AG10803 (cell line): ENCODE results near the gene SURF6.
"Not testable (repeated sequence)": the region's sequence is repeated elsewhere in the genome, so short reads cannot be mapped to it uniquely, and the experiment has no call there.

Experiments
- DNase-seq: peaks from one replicate; pipeline ENCODE4 v3.0.0; 2010; ENCODE audit warnings: low read depth
- H3K4me3 ChIP-seq: 2 replicates; pipeline ENCODE4 v1.5.1; 2011; ENCODE audit warnings: mild to moderate bottlenecking, low read length, control low read depth
- CTCF ChIP-seq: conservative IDR thresholded peaks from 2 replicates; pipeline ENCODE4 v1.5.1; 2011; ENCODE audit warnings: mild to moderate bottlenecking, low read length, control low read depth, inconsistent platforms

Gene SURF6

DNA sequence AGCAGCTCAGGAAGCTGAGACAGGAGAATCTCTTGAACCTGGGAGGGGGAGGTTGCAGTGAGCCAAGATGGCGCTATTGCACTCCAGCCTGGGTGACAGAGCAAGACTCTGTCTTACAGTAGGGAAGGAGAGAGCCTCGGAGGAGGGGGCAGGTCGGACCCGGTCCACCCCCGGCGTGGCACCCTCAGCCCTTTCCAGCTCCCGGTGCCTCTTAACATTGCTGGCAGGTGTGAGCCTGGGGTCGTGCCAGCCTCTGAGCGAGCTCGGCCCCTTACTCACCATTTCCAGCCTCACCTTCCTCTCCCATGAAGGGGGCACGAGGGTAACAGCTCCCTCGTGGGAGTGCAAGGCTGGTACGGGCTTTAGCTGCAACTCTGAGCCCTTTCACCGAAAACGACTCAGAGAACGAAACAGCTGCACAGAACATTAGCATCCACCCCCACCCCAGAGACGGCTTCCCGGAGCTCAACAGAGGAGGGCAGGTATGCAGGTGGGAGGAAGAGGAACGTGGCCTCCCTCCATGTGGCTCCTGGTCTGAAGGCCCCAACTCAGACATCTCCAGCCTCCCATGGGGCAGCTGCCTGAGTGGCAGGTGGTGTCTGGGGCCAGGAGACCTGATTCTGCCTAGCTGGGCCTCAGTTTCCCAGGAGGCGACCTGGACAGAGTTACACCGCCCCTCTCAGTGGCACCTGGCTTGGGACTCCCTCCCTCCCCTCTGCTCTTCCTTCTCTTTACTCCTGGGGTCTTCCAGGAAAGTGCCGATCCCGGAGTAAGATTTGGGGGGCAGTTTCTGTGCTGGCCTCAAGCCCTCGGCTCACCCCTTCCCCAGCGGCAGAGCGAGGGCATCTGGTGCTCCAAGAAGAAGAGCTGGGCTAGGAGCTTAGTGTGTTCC, 32.5 kb downstream of the SURF6 start:
- no peak overlapping the region for H3K4me3 ChIP-seq
- no peak for TF ChIP-seq CTCF
- no peak for DNase-seq

- H3K4me3 ChIP-seq, result no peak overlapping the region
- no peak for DNase-seq
- no peak for TF ChIP-seq CTCF
Observed at GRCh38 chr9:133301253-133302230, 34.4 kb downstream of the SURF6 start.

- not testable (repeated sequence) for DNase-seq, H3K4me3 ChIP-seq
Observed at GRCh38 chr9:133299996-133300395, 36.0 kb downstream of the SURF6 start.

GRCh38 chr9:133294257-133294656, 41.7 kb downstream of the SURF6 start:
- TF ChIP-seq CTCF, result no peak
- DNase-seq, result no peak
- no peak overlapping the region for H3K4me3 ChIP-seq

DNA sequence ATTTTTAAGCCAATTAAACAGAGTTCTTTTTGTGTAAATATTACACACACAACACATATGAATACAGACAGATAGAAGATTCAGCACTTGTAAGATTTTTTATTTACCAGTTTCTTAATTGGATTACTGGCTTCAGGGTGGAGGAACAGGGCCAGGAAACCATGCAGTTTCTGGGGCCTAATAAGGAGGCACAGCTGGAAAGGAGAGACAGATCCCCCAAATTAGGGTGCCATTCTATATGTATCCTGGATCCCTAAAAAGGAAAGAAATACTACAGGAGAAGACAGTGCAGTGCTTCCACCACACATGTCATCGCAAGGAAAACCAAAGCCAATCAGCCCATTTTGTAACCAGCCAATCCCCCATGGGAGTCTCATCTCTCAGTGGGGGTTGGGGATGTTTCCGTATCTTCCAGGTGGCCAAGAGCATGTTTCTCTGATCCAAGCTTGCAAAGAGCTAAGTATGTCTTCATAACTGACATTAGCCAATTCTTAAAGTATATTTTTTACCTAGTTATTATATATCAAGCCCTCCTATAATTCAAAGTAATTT, 45.2 kb downstream of the SURF6 start:
- no peak for TF ChIP-seq CTCF
- no peak for DNase-seq
- H3K4me3 ChIP-seq, result no peak overlapping the region

GRCh38 chr9:133286523-133286922, 49.5 kb downstream of the SURF6 start:
- no peak overlapping the region for H3K4me3 ChIP-seq
- no peak for TF ChIP-seq CTCF
- no peak for DNase-seq

DNA sequence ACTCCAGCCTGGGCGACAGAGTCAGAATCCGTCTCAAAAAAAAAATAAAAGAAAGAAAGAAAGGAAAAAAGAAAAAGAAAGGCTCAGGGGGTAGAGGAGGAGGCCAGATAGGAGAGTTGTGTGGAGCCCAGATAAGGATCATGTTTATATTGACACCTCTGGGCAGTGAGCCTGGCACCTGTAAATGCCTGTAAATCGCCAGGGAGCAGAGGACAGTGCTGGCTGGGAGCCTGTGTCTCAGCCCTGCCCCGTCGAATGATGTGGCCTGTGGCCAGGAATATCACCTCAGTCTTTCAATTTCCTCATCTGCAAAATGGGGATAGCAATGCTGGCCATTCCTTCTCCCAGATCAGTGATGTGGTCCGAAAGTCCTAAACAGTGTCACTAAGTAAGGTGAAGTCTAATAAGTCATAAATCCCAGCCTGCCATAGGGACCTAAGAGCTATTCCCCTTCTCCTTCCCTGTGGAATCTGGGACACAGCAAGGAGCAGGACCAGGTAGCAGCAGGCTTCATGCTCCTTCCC, 50.7 kb downstream of the SURF6 start:
- no peak for TF ChIP-seq CTCF
- no peak overlapping the region for H3K4me3 ChIP-seq
- DNase-seq, result no peak
